Endodermal cell (in vitro differentiated cells): ENCODE data around the gene RBM42. TPM values are rescaled to one million over a fixed set of nuclear protein-coding genes. Genes with fewer than 3 reads are reported as not detected.

Experiments used
- DNase-seq: peaks from one replicate; pipeline ENCODE4 v3.0.0-alpha.2; 2017
- H3K27ac ChIP-seq: 2 replicates; pipeline ENCODE4 v1.5.1; 2013; ENCODE audit warnings: mild to moderate bottlenecking, low read depth, low read length, moderate library complexity
- H3K27me3 ChIP-seq: 2 replicates; pipeline ENCODE4 v1.6.1; 2013; ENCODE audit warnings: mild to moderate bottlenecking, low read length, moderate library complexity; ENCODE audit not compliant: insufficient read depth, control insufficient read depth, poor library complexity, severe bottlenecking
- H3K36me3 ChIP-seq: 2 replicates; pipeline ENCODE4 v1.7.0; 2013; ENCODE audit warnings: mild to moderate bottlenecking, low read length, moderate library complexity; ENCODE audit not compliant: control insufficient read depth, insufficient read depth
- H3K4me1 ChIP-seq: one replicate; pipeline ENCODE4 v1.7.0; 2013; ENCODE audit warnings: low read length; ENCODE audit not compliant: control insufficient read depth, insufficient read depth
- H3K4me3 ChIP-seq: 2 replicates; pipeline ENCODE4 v1.5.1; 2013; ENCODE audit warnings: mild to moderate bottlenecking, low read length, moderate library complexity
- H3K9ac ChIP-seq: 2 replicates; pipeline ENCODE4 v1.6.1; 2013; ENCODE audit warnings: mild to moderate bottlenecking, low read length, moderate library complexity; ENCODE audit not compliant: poor library complexity, severe bottlenecking; ENCODE audit errors: extremely low read depth
- H3K9me3 ChIP-seq: 2 replicates; pipeline ENCODE4 v1.6.1; 2013; ENCODE audit warnings: mild to moderate bottlenecking, low read length, moderate library complexity; ENCODE audit not compliant: control insufficient read depth
- H3K27ac Mint-ChIP-seq: 2 replicates; pipeline ENCODE4 v1.8.0; 2020; ENCODE audit warnings: mixed read lengths
- H3K27me3 Mint-ChIP-seq: 2 replicates; pipeline ENCODE4 v1.8.0; 2021; ENCODE audit warnings: mild to moderate bottlenecking, mixed read lengths; ENCODE audit not compliant: insufficient read depth
- H3K36me3 Mint-ChIP-seq: 2 replicates; pipeline ENCODE4 v1.8.0; 2020; ENCODE audit warnings: low read depth, mixed read lengths
- H3K4me1 Mint-ChIP-seq: 2 replicates; pipeline ENCODE4 v1.8.0; 2020; ENCODE audit warnings: mixed read lengths
- H3K4me3 Mint-ChIP-seq: 2 replicates; pipeline ENCODE4 v1.8.0; 2020; ENCODE audit warnings: mild to moderate bottlenecking, moderate library complexity, mixed read lengths
- H3K9me3 Mint-ChIP-seq: 2 replicates; pipeline ENCODE4 v1.8.0; 2020; ENCODE audit warnings: mild to moderate bottlenecking, mixed read lengths
- WGBS, 2 experiments: methylation state at CpG; one replicate each; pipeline versions ENCODE4 v1.1.5 to v1.1.7; 2013; ENCODE audit warnings: missing lambda C conversion rate in 2 of 2, mixed read lengths in 1 of 2; ENCODE audit not compliant: insufficient coverage in 1 of 2, insufficient read length in 1 of 2; 5-methylcytosine and 5-hydroxymethylcytosine counted together
- total RNA-seq, 2 donors: library from RNA; stranded (reverse); fragmentation: NEBNext Ultra II Directional in 1 of 2; extraction: Animal tissue kit (Norgen Biotek cat#: 25700) in 1 of 2; gene quantifications; 2 replicates in 1 of 2; 3 replicates in 1 of 2; pipeline ENCODE4 v1.2.1, GENCODE V29; 2021
- TF ChIP-seq, protein P1 (sequence below): fragments of 200-600 bp; sonication (generic); conservative IDR thresholded peaks from 2 replicates; pipeline ENCODE4 v1.5.0; 2021; ENCODE audit warnings: antibody characterized with exemption, mild to moderate bottlenecking

Gene RBM42
- total RNA-seq, 2 donors from 2014 or later, result 81.1 to 89.2 TPM

DNA sequence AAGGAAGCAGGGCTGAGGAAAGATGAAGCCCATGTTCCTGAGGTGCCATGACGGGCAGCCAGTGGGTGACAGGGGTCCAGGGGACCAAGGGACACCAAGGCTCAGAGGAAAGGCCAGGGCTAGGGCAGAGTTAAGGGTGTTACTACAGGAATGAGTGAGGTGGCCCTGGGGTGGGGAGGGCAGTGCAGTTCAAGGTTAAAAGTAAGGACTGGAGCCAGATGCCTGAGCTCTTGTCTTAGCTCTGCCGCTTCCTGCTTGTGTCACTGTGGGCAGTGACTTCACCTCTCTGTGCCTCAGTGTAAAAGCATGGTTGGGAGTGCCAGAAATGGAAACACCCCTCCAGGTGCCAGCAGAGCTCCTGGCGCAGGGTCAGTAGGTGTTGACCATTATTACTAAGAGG, 7.8 kb downstream of the RBM42 start:
- Mint-ChIP-seq H3K4me3 (no peak overlapping the region), H3K36me3 (peaks cover 47% of the 10 kb centered on the region), H3K27ac (no peak overlapping the region), H3K4me1 (peaks cover 11% of the 10 kb centered on the region), H3K9me3 (no peaks in the 10 kb centered on the region), H3K27me3 (no peaks in the 10 kb centered on the region)
- peaks cover 50% of the 10 kb centered on the region for H3K36me3 ChIP-seq
- no peak overlapping the region for H3K9ac ChIP-seq
- no peaks in the 10 kb centered on the region for H3K4me1 ChIP-seq
- no peak for DNase-seq
- H3K27me3 ChIP-seq, result no peaks in the 10 kb centered on the region
- H3K27ac ChIP-seq, result no peak overlapping the region
- H3K9me3 ChIP-seq, result no peaks in the 10 kb centered on the region
- WGBS, 2 experiments, result 95 to 96% methylated on average over 3 of the region's 3 CpGs
- TF ChIP-seq, protein P1, sequence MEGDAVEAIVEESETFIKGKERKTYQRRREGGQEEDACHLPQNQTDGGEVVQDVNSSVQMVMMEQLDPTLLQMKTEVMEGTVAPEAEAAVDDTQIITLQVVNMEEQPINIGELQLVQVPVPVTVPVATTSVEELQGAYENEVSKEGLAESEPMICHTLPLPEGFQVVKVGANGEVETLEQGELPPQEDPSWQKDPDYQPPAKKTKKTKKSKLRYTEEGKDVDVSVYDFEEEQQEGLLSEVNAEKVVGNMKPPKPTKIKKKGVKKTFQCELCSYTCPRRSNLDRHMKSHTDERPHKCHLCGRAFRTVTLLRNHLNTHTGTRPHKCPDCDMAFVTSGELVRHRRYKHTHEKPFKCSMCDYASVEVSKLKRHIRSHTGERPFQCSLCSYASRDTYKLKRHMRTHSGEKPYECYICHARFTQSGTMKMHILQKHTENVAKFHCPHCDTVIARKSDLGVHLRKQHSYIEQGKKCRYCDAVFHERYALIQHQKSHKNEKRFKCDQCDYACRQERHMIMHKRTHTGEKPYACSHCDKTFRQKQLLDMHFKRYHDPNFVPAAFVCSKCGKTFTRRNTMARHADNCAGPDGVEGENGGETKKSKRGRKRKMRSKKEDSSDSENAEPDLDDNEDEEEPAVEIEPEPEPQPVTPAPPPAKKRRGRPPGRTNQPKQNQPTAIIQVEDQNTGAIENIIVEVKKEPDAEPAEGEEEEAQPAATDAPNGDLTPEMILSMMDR, result no peak
- H3K4me3 ChIP-seq, result no peak overlapping the region

DNA sequence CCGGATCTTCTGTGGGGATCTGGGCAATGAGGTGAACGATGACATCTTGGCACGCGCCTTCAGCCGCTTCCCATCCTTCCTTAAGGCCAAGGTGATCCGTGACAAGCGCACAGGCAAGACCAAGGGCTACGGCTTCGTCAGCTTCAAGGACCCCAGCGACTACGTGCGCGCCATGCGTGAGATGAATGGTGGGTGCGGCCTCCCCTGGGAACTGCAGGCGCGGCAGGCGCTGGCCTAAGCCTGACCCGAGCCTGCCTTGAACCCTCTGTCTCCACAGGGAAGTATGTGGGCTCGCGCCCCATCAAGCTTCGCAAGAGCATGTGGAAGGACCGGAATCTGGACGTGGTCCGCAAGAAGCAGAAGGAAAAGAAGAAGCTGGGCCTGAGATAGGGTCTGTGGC, 8.3 kb downstream of the RBM42 start:
- H3K36me3 ChIP-seq, result peaks cover 45% of the 10 kb centered on the region
- H3K27me3 ChIP-seq, result no peaks in the 10 kb centered on the region
- H3K9me3 ChIP-seq, result no peaks in the 10 kb centered on the region
- TF ChIP-seq, protein P1, result no peak
- Mint-ChIP-seq H3K4me1 (peaks cover 11% of the 10 kb centered on the region), H3K27me3 (no peaks in the 10 kb centered on the region), H3K36me3 (peaks cover 42% of the 10 kb centered on the region), H3K9me3 (no peaks in the 10 kb centered on the region), H3K4me3 (no peak overlapping the region), H3K27ac (no peak overlapping the region)
- no peak overlapping the region for H3K27ac ChIP-seq
- H3K4me1 ChIP-seq, result no peaks in the 10 kb centered on the region
- H3K9ac ChIP-seq, result no peak overlapping the region
- DNase-seq, result no peak
- no peak overlapping the region for H3K4me3 ChIP-seq
- WGBS, 2 experiments, result 94 to 95% methylated on average over 21 to 25 of the region's 25 CpGs

DNA sequence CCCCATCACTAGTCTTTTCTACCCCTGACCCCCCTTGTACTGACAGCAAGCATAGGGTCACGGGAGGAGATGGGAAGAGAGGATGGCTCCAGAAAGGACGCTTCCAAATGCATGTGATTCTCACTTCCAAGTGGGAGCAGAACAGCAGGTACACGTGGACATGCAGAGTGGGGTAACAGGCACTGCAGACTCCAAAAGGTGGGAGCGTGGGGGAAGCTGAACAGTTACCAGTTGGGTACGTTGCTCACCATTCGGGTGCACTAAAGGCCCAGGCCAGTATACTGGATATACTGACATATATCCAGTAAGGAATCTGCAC, 10.4 kb downstream of the RBM42 start:
- Mint-ChIP-seq H3K27me3 (no peaks in the 10 kb centered on the region), H3K9me3 (no peaks in the 10 kb centered on the region), H3K4me1 (peaks cover 11% of the 10 kb centered on the region), H3K4me3 (no peak overlapping the region), H3K27ac (no peak overlapping the region), H3K36me3 (peaks cover 25% of the 10 kb centered on the region)
- DNase-seq, result no peak
- Histone ChIP-seq H3K27me3 (no peaks in the 10 kb centered on the region), H3K4me1 (no peaks in the 10 kb centered on the region), H3K4me3 (no peak overlapping the region), H3K36me3 (peaks cover 33% of the 10 kb centered on the region), H3K9ac (no peak overlapping the region), H3K9me3 (no peaks in the 10 kb centered on the region), H3K27ac (no peak overlapping the region)
- TF ChIP-seq, protein P1, result no peak
- 76 to 79% methylated on average over 6 of the region's 6 CpGs for WGBS, 2 experiments
